HG02970 (cell line): ENCODE measurements around the gene NCOA1.

Source experiments
- ATAC-seq: cut with Tn5 transposase; IDR thresholded peaks from one replicate; pipeline ENCODE4 v1.9.1; 2021; ENCODE audit warnings: mild to moderate bottlenecking, moderate library complexity, moderate number of reproducible peaks; ENCODE audit not compliant: unreplicated experiment, low FRiP score

The NCOA1 gene

GRCh38 chr2:24620936-24621335, 129.9 kb downstream of the NCOA1 start:
- no peak for ATAC-seq

- ATAC-seq = no peak
Observed at GRCh38 chr2:24621779-24622538, 130.9 kb downstream of the NCOA1 start.

GRCh38 chr2:24623535-24623934, 132.5 kb downstream of the NCOA1 start:
- ATAC-seq = no peak

- ATAC-seq = no peak
Observed at GRCh38 chr2:24625728-24626127, 134.7 kb downstream of the NCOA1 start.

- ATAC-seq = no peak
Observed at GRCh38 chr2:24626131-24626530, 135.1 kb downstream of the NCOA1 start.

- ATAC-seq = no peak
Observed at GRCh38 chr2:24628746-24629145, 137.7 kb downstream of the NCOA1 start.

GRCh38 chr2:24632172-24632571, 141.1 kb downstream of the NCOA1 start:
- no peak for ATAC-seq

- no peak for ATAC-seq
Observed at GRCh38 chr2:24635181-24635580, 144.1 kb downstream of the NCOA1 start.

GRCh38 chr2:24638568-24638967, 147.5 kb downstream of the NCOA1 start:
- no peak for ATAC-seq

GRCh38 chr2:24642351-24642750, 151.3 kb downstream of the NCOA1 start:
- no peak for ATAC-seq

GRCh38 chr2:24643051-24643450, 152.0 kb downstream of the NCOA1 start:
- no peak for ATAC-seq

GRCh38 chr2:24644032-24644431, 153.0 kb downstream of the NCOA1 start:
- no peak for ATAC-seq

- ATAC-seq = no peak
Observed at GRCh38 chr2:24650997-24651642, 160.1 kb downstream of the NCOA1 start.

GRCh38 chr2:24651643-24652003, 160.6 kb downstream of the NCOA1 start:
- ATAC-seq = no peak

- ATAC-seq = no peak
Observed at GRCh38 chr2:24652265-24653182, 161.5 kb downstream of the NCOA1 start.

GRCh38 chr2:24657818-24658217, 166.8 kb downstream of the NCOA1 start:
- no peak for ATAC-seq

GRCh38 chr2:24658531-24659202, 167.6 kb downstream of the NCOA1 start:
- no peak for ATAC-seq

- no peak for ATAC-seq
Observed at GRCh38 chr2:24659862-24660261, 168.8 kb downstream of the NCOA1 start.

GRCh38 chr2:24667542-24667941, 176.5 kb downstream of the NCOA1 start:
- no peak for ATAC-seq

- ATAC-seq = no peak
Observed at GRCh38 chr2:24671230-24671629, 180.2 kb downstream of the NCOA1 start.

GRCh38 chr2:24672589-24672988, 181.5 kb downstream of the NCOA1 start:
- no peak for ATAC-seq
